Left kidney (tissue), 2 donors: ENCODE results near the gene SLC9A3. TPM values are rescaled to one million over a fixed set of nuclear protein-coding genes. Genes with fewer than 3 reads are reported as not detected.
"Not testable (repeated sequence)": the region's sequence is repeated elsewhere in the genome, so short reads cannot be mapped to it uniquely, and the experiment has no call there.

ENCODE experiments used
- DNase-seq: peaks from one replicate; pipeline ENCODE4 v3.0.0-alpha.2; 2013
- polyA plus RNA-seq: library from polyadenylated mRNA; unstranded; fragments of 120-200 nt; gene quantifications from one replicate; pipeline ENCODE4 v1.2.1, GENCODE V29; 2013; ENCODE audit not compliant: insufficient read length

The SLC9A3 gene
- polyA plus RNA-seq, 1 donor, result 60.6 TPM

DNA sequence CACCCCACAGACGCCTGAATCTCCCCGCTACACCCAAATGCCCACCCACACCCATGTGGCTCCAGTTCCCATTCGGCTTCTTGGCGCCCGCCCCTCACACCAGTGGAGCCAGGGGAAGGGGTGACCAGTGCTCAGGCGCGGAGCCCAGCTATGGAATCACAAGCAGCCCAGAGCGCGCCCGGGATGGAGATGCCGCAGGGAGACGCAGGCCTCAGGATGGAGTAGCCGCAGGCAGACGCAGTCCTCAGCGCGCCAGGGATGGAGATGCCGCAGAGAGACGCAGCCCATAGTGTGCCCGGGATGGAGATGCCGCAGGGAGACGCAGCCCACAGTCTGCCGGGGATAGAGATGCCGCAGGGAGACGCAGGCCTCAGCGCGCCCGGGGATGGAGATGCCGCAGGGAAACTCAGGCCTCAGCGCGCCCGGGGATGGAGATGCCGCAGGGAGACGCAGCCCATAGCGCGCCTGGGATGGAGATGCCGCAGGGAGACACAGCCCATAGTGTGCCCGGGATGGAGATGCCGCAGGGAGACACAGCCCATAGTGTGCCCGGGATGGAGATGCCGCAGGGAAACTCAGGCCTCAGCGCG, 16.2 kb downstream of the SLC9A3 start:
- DNase-seq, result not testable (repeated sequence)

DNA sequence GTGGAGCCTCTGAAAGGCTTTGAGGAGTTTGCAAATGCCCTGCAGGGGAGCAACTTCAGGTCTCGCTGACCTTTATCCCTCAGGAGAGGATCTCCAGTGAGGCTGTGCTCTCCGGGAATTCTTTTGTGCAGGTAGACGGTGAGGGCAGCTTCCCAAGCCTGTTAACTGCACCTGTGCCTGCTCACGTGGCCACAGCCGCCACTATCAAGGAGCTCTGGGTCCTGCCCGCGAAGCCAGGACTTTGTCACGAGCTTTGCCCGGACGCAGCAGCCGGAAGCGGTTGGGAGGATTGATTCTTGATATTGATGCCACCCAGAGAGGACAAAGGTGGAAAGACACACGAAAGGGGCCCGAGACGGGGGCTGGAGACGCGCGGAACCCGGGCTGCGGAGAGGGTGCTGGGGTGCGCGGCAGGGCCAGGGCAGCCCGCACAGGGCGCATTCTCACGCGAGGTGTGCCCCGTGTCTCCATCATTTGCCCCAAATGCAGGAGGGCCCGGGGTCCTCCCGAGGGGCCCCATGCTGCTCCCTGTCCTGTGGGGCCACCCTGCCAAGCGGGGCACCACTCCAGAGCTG, 18.2 kb downstream of the SLC9A3 start:
- DNase-seq, result no peak

DNA sequence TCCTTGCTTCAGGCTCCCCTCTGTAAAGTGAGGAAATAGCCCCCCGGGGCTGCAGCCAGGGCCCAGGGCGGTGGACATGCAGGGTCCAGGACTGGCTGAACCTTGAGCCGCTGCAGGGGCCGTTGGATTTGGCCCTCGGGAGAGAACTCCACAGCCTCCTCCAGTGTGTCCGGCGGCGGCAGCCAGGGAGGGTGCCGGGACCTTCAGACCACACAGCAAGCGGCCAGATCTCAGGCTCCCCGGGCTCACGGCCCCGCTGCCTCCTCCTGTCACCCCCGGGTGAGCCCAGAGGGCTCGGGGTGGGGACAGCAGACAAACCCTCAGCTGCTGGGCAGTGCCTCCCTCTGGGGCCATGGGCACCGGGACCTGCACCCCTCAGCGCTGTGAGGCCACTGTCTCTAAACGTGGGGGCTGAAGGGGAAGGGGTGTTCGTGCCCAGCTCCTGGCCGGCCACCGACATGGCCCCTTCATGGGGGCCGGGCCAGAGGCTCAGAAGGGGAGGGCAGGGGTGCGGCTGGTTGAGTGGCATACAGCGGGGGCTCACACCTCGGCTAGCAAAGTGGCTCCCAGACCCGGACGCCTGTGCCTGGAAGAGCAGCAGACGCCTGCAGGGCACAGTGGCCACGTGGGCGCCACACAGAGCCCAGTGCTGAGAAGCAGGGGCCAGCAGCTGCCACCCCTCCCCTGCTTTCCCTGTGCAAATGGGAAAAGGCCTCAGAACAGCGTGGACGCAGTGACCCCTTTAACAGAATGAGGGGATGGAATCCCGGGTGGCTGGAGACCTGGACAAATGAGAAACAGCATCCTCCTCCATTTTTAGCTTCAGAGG, 19.7 kb downstream of the SLC9A3 start:
- no peak for DNase-seq

DNA sequence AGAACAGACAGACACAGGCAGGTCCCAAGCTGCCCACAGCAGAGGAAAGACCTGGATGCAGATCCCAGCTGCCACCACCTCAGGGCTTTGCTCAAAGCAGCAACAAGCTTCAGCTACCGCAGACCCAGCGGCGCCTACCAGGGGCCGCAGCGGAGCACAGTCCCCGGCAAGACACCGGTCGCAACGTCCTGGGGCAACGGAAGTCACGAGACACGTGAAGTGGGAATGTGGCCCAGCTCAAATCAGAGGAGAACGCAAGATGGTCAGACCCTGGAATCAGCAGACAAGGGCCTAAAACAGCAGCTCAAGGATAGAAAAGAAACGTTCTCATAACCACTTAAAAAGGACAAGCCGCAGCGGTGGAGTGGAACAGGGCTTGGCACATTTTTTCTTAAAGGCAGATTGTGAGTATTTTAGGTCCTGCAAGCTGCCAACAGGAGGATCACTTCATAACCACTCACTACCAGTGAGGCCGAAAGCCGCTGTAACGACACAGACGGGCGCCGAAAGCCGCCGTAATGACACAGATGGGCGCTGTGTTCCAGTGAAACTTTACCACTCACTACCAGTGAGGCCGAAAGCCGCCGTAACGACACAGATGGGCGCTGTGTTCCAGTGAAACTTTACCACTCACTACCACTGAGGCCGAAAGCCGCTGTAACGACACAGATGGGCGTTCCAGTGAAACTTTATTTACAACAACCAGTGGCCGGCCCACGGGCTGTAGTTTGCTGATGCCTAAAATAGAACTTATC, 21.7 kb downstream of the SLC9A3 start:
- no peak for DNase-seq

DNA sequence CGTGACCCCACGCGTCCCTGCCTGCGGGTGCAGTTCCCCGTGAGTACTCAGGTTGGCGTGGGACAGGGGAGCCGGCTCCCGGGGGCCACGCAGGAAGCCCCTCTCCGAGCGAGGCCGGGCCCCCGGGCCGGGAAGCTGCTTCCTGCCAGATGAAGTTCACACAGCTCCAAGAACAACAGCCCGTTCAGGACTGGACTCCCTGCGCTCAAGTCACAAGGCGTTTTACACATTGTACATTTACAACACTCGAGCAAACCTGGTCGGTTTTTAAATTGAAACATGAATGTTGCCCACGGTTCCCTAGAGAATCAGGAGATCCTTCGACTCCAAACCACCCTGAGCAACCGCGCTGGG, 22.4 kb downstream of the SLC9A3 start:
- no peak for DNase-seq

DNA sequence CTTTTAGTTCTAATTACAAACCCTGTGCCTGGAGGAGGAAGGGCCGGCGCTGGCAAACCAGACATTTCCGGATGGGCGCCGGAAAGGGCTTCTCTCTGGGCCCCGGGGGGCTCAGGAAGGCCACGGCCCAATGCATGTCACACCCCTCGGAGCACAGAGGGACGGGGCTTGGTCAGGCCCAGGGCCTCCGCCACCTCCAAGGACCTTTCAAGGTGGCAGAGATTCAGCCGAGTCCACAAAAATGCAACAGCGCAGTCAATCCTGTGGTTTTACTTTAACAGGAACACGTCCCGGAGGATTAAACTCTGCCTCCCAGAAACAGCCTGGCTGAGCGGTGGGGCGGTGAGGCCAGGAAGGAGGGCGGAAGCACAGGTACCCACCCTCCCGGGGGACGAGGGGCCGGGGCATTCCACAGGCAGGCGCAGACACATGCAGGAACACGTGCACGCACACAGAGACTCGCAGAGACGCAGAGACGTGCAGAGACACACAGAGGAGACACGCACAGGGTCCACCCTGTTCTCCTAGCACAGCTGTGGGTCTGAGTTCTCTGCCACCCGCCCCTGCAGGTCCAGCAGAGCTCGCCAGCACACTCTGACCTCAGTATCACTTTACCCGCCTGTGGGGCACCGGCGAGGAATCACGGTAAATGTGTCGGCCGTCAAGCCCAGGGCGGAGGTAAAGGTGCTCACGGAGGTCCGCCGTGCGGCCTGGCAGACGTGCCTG, 23.0 kb downstream of the SLC9A3 start:
- DNase-seq, result no peak

DNA sequence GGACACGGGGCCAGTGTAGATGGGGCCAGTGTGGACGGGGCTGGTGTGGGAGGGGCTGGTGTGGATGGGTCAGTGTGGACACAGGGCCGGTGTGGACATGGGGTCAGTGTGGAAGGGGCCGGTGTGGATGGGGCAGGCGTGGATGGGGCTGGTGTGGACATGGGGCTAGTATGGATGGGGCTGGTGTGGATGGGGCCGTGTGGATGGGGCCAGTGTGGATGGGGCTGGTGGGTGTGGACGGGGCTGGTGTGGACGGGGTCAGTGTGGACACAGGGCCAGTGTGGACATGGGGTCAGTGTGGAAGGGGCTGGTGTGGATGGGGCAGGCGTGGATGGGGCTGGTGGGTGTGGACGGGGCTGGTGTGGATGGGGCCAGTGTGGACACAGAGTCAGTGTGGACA, 23.8 kb downstream of the SLC9A3 start:
- DNase-seq, result no peak

DNA sequence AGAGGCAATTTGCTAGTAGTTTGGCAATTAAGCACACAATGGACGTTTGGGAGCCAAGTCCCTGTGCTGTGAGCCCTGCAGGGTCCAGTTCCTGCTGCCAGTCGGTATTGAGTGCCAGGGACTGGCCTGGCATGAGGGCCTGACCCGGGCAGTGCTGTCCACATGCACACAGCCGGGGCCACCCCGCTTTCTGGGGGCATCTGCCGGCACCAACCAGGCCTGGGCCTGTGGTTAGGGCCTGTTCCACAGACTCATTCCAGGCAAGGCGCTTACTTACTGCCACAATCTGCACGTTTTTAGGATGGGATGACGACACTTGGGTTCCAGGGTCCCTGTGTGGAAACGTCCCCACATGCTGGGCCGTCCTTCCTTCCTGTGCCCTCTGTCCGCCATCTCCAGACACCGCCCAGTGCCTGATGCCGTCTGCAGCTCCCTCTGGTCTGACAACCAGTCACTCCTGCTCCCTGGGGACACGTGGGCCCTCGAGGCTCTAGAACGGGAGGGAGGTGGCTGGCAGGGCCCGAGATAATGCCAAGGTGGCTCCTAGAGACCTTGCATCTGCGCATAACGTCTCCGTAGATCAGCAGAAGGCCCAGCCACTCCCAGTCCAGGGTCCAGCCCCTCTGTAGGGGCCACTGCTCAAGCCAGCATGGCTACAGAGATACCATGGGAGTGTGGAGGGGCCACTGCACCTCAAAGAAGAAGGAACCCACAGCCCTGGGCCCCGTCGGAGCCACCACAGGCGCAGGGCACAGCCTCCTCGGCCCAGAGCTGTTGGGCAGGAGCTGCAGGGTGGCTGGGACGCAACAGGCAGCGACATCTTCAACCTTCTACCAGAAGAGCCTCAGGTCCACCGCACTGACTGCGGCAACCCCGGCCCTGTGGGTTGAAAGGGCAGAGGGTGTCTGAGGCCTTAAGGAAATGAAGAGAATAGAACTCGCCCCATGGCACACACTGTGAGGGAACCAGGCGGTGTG, 24.7 kb downstream of the SLC9A3 start:
- no peak for DNase-seq

DNA sequence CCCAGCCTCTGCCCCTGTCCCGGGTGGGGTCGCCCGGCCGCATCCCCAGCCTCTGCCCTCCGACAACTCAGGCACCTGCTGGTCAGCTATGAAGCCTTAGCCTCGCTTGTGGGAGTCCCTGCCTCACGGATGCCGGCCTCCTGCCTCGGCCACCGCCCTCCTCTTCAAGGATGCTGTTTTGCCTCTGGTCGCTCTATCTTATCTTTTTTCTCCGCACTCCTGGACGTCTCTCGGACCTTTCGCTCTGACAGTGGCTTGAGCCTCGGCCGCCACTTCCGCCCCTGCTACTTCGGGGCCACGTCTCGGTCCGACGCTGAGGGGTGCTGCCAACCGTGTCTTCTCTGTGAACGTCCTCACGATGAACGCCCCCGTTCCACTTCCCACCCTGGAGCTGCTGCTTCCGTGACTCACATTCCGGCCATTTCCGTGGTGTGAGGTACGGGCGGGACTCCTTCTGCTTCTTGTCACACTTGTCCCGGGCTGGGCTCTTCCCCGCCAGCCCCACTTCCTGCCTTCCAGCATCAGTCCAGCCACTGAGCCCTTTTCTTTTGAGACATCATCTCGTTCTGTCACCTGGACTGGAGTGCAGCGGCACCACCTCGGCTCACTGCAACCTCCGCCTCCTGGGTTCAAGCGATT, 26.3 kb downstream of the SLC9A3 start:
- DNase-seq, result no peak

DNA sequence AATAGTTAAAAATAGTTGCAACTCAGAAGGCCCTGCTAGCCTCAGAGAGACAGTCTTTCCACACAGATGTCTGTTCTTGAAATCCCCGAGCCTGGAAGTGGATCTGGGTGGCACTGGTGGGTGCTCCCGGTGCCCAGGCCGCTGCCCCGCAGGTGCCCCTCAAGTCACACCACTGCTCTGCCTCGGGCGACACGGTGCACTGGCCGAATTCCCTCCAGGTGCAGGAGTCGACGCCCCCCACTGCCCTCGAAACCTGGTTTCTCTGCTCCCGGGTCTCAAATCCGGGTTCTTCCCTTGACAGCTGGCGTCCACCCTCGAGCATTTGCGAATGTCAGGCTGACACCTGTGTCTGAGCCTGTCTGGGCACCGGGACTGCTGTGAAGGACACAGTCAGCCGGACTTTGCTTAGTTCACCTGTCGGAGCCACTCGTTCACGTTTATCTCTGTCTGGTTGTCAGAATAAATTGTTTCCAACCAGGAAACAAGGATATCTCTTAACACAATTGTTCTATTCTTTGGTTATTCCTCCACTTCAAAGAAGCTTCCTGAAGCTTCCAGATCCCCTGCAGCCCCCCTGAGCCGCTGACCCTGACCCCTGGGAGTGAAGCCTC, 27.1 kb downstream of the SLC9A3 start:
- DNase-seq, result no peak

DNA sequence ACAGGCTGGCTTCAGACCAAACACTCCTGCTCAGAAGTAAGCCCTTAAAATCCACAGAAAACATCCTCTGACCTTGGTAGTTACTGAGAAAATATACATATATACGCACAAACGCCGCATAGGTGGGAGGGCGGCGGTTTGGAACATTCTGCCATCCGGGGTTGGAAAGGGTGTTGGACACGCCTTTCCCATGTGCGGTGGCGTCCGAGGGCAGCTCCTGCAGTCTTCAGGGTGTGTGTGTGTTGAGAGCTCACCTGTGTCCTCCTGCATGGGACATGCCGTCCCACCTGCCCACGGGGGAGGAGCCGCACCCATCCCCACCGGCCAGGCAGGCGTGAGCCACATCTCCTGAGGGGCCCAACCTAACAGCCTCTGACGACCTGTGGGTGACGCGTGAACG, 28.2 kb downstream of the SLC9A3 start:
- no peak for DNase-seq

DNA sequence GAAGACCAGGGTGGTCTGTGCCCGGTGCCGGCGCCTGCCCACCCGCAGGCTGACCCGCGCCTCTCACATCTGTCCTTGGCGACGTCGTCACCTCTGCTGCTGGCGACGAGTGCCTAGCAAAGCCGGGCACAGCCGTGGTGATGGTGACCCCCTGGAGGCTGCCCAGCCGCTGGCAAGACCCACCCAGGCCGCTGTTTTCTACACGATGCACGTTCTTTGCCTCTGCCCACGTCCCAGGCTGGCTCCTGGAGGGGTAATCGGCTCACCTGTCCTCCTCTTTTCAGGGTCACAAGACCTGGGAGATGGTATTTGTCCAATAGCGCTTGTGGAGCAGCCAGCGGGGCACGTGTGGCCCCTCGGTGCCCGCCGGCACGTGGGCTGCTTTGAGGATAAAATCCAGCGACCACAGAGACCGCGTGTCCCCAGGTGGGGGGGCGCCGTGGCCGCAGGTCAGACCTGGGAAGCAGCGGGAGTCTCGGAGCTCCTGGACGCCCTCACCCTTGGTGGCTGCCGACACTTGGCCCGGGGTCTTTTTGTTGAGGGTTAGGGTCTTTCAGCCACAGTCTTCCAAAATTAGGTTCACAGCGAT, 29.5 kb downstream of the SLC9A3 start:
- no peak for DNase-seq

DNA sequence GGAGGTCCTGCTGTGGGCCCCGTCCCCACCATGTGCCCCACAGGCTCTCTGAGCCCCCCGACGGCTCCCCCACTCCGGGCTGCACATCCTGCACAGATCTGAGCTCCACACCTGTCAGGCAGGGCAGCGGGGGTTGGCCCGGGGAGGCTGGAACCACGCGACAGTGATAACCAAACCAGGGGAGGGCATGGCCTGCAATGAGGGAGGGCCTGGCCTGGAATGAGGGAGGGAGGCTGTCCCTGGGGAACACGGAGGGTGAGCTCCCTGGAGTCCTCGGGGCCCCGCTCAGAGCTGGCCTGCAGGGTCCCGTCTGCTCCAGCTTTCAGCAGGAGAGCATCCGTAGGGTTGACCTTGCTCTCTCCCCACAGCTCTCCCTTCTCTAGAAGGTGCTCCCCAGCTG, 30.5 kb downstream of the SLC9A3 start:
- no peak for DNase-seq

DNA sequence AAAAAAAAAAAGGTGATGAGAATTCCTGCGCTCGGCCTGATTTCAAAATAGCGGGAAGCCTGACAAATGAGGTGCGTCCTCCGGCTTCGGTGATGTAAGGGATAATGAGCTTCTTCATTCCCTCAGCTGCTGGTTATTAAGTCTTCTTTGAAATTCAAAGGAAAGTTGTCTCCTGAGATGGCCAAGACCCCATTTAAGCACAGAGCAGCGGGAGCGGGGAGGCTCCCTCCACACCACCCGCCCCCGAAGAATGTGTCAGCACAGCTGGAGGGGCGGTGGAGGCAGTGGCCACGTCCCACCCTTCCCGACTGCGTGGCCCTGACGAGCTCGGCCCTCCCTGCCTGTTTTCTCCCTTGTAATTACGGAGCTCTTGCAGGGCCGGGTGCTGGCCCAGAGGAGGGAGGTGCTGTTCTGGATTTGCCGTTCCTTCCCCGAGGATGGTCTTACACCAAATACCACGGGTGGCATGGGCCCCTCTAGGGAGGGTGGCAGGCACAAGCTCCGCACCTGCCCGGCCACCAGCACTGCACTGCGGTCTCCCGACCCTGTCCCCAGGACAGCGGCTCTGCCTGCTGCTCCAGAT, 31.0 kb downstream of the SLC9A3 start:
- no peak for DNase-seq

DNA sequence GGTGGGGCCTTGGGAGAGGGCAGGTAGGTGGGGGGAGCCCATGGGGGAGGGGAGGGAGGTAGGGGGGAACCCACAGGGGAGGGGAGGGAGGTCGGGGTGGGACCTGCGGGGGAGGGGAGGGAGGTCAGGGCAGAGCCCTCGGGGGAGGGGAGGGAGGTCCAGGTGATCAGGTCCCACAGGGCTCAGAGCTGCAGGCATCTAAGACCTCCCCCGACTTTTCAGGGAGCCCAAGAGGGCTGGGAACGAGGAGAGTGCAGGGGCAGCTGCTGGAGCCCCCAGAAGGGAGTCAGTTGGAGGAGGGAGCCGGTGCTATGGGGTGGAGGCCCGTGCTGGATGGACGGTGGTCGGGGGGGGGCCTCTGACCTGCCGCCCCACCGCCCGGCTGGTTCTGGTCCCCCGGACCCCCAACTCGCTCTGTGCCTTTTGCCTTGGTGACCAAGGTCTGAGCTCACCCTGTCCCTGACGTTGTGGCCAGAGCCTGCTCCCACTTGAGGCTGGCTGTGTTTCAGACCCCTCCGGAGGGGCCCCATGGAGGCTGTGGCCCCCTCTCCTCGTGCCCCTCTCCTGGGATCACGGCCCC, 31.8 kb downstream of the SLC9A3 start:
- no peak for DNase-seq

DNA sequence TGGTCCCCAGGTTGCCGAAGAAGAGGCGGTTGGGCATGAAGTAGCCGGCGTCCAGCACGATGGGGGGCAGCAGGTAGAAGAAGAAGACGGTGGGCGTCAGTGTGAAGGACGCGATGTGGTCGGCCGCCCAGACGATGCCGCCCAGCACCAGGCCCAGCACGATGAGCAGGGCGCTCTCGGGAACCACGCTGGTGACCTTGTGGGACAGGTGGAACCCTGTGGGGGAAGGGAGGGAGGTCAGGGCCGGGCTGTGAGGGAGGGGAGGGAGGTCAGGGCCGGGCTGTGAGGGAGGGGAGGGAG, 32.4 kb downstream of the SLC9A3 start:
- DNase-seq, result no peak

DNA sequence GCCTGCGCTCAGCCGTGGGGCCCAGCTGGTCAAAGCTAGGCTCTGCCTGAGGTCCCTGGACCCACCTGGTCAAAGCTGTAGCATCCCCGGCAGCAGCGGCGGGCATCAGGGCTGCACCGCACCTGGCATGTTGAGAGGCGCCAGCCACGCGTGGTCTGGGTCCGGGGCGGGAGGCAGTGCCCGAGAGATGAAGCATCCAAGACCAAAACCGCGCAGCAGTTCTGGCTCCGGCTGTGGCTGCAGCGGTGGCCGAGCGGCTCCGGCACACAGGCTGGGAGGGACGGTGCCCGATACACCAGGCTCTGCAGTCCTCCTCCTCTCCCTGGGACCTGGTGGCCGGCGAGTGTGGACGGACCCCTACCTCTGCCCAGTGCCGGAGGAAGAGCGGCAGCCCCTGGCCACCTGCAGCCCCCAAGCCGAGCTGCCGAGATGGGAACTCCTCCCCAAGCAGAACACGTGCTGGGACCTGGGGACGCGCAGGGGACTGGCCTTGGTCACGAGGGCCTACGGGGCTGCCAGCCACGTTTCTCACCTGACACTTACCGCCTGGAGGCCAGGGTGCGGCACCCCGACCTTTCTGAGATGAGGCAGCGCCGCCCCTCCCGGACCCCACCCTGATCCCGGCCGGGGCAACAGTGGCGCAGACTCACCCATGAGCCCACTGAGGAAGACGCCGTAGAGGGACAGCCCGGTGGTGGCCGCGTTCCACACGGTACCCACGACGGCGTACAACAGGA, 33.0 kb downstream of the SLC9A3 start:
- DNase-seq, result no peak
